Nephron progenitor cell (in vitro differentiated cells): ENCODE results near the gene MOV10L1.

Experiments used
- DNase-seq: peaks from one replicate; pipeline ENCODE4 v3.0.0; 2021
- H3K27ac Mint-ChIP-seq: 2 replicates; pipeline ENCODE4 v1.8.0; 2021; ENCODE audit warnings: mild to moderate bottlenecking, moderate library complexity, mixed read lengths
- H3K27me3 Mint-ChIP-seq: 2 replicates; pipeline ENCODE4 v1.8.0; 2021; ENCODE audit warnings: mild to moderate bottlenecking, low read depth, mixed read lengths; ENCODE audit not compliant: poor library complexity
- H3K36me3 Mint-ChIP-seq: 2 replicates; pipeline ENCODE4 v1.8.0; 2021; ENCODE audit warnings: low read depth, mixed read lengths
- H3K4me1 Mint-ChIP-seq: 2 replicates; pipeline ENCODE4 v1.8.0; 2021; ENCODE audit warnings: mixed read lengths
- H3K4me3 Mint-ChIP-seq: 2 replicates; pipeline ENCODE4 v1.8.0; 2021; ENCODE audit warnings: mild to moderate bottlenecking, moderate library complexity, mixed read lengths
- H3K9me3 Mint-ChIP-seq: 2 replicates; pipeline ENCODE4 v1.8.0; 2021; ENCODE audit warnings: mild to moderate bottlenecking, moderate library complexity, mixed read lengths
- CTCF ChIP-seq: fragments of 200-600 bp; sonication (generic); IDR thresholded peaks from 2 replicates; pipeline ENCODE4 v1.5.0; 2021; ENCODE audit warnings: antibody characterized with exemption

Gene MOV10L1

GRCh38 chr22:50101870-50102565, 12.2 kb downstream of the MOV10L1 start:
- H3K27me3 Mint-ChIP-seq: peaks cover 9% of the 10 kb centered on the region
- DNase-seq: no peak
- no peaks in the 10 kb centered on the region for H3K9me3 Mint-ChIP-seq
- H3K4me1 Mint-ChIP-seq: peaks cover 22% of the 10 kb centered on the region
- H3K36me3 Mint-ChIP-seq: no peaks in the 10 kb centered on the region
- H3K4me3 Mint-ChIP-seq: no peak overlapping the region
- peak overlapping the region; percentile 41 for H3K27ac Mint-ChIP-seq
- no peak for TF ChIP-seq CTCF

GRCh38 chr22:50102946-50103345, 13.1 kb downstream of the MOV10L1 start:
- Mint-ChIP-seq H3K4me3 (no peak overlapping the region), H3K9me3 (no peaks in the 10 kb centered on the region), H3K27ac (no peak overlapping the region), H3K27me3 (peaks cover 10% of the 10 kb centered on the region), H3K4me1 (peaks cover 22% of the 10 kb centered on the region), H3K36me3 (no peaks in the 10 kb centered on the region)
- no peak for DNase-seq
- TF ChIP-seq CTCF: no peak

GRCh38 chr22:50104141-50104544, 14.3 kb downstream of the MOV10L1 start:
- Mint-ChIP-seq H3K4me3 (no peak overlapping the region), H3K27me3 (peaks cover 10% of the 10 kb centered on the region), H3K9me3 (no peaks in the 10 kb centered on the region), H3K4me1 (peaks cover 22% of the 10 kb centered on the region), H3K36me3 (no peaks in the 10 kb centered on the region), H3K27ac (no peak overlapping the region)
- no peak for TF ChIP-seq CTCF
- DNase-seq: no peak

GRCh38 chr22:50105208-50106100, 15.6 kb downstream of the MOV10L1 start:
- peaks cover 6% of the 10 kb centered on the region for H3K27me3 Mint-ChIP-seq
- H3K4me3 Mint-ChIP-seq: no peak overlapping the region
- DNase-seq: no peak
- H3K9me3 Mint-ChIP-seq: no peaks in the 10 kb centered on the region
- TF ChIP-seq CTCF: no peak
- no peaks in the 10 kb centered on the region for H3K36me3 Mint-ChIP-seq
- peaks cover 22% of the 10 kb centered on the region for H3K4me1 Mint-ChIP-seq
- H3K27ac Mint-ChIP-seq: no peak overlapping the region

- no peak for TF ChIP-seq CTCF
- Mint-ChIP-seq H3K9me3 (no peaks in the 10 kb centered on the region), H3K27ac (no peak overlapping the region), H3K36me3 (no peaks in the 10 kb centered on the region), H3K27me3 (peaks cover 6% of the 10 kb centered on the region), H3K4me3 (no peak overlapping the region), H3K4me1 (peaks cover 20% of the 10 kb centered on the region)
- DNase-seq: no peak
Measured at GRCh38 chr22:50107529-50107928, 17.7 kb downstream of the MOV10L1 start.
